HepG2 (cell line): ENCODE measurements around the gene SLC29A2. TPM values are rescaled to one million over a fixed set of nuclear protein-coding genes. Genes with fewer than 3 reads are reported as not detected.

ENCODE experiments used
- ATAC-seq: fragments of 200-7000 bp; cut with Tn5 transposase; 3 replicates; pipeline ENCODE4 v1.9.1; 2020; ENCODE audit warnings: mild to moderate bottlenecking, moderate library complexity
- BruUV-seq: library from RNA; stranded (reverse); fragments of 400-500 nt; replicated peaks from 2 replicates; lab custom pipeline; 2021; lab: Mats Ljungman, UMichigan
- CTCF ChIA-PET: fragments of 300-600 bp; formaldehyde crosslinking; extraction: SDS; loops from one replicate; lab custom pipeline; 2021; ENCODE audit warnings: low total read pairs, inconsistent platforms, low intra/inter-chr PET ratio; lab: Yijun Ruan, JAX
- POLR2A ChIA-PET: fragments of 350-600 bp; sonication (Branson Sonifier 250); formaldehyde crosslinking; loops from one replicate; lab custom pipeline; 2020; ENCODE audit warnings: antibody characterized with exemption, inconsistent platforms; lab: Yijun Ruan, JAX
- DNase-seq: peaks from one replicate; pipeline ENCODE4 v3.0.0-alpha.2; 2015; ENCODE audit warnings: low spot score
- FAIRE-seq: peaks from 3 replicates; lab custom pipeline; 2011; peaks lifted over from hg19 to GRCh38; lab: Jason Lieb, UNC
- H2AFZ ChIP-seq: one replicate; pipeline ENCODE4 v1.6.1; 2011; ENCODE audit warnings: low read length, inconsistent platforms
- H3K27ac ChIP-seq: fragments of 300-600 bp; 3 replicates; pipeline ENCODE4 v1.8.0; 2011; ENCODE audit warnings: mixed run types, mild to moderate bottlenecking, mixed read lengths, low read length, inconsistent platforms; ENCODE audit not compliant: insufficient read depth; ENCODE audit errors: extremely low read length
- H3K27me3 ChIP-seq, 2 experiments: fragments of 200-600 bp in 1 of 2; 2 replicates in 1 of 2; 3 replicates in 1 of 2; pipeline versions ENCODE4 v1.6.0 to v1.8.0; 2011; ENCODE audit warnings: low read length in 2 of 2, mild to moderate bottlenecking in 2 of 2, moderate library complexity in 2 of 2, inconsistent platforms in 1 of 2; ENCODE audit not compliant: insufficient read depth in 2 of 2, control insufficient read depth in 1 of 2
- H3K36me3 ChIP-seq, 2 experiments: fragments of 200-600 bp in 1 of 2; replicated peaks in 1 of 2; 2 replicates in 1 of 2; 3 replicates in 1 of 2; pipeline versions ENCODE4 v1.5.1 to v1.8.0; 2011; ENCODE audit warnings: low read length in 2 of 2, inconsistent platforms in 1 of 2; ENCODE audit not compliant: insufficient read depth in 2 of 2, control insufficient read depth in 1 of 2
- H3K4me1 ChIP-seq: 2 replicates; pipeline ENCODE4 v1.5.1; 2012; ENCODE audit warnings: low read length, inconsistent platforms; ENCODE audit not compliant: insufficient read depth
- H3K4me2 ChIP-seq: 2 replicates; pipeline ENCODE4 v1.6.0; 2011; ENCODE audit warnings: low read depth, low read length, inconsistent platforms
- H3K4me3 ChIP-seq, 3 experiments: fragments of 200-600 bp in 1 of 3; sonication (generic), shearing (Covaris generic) in 1 of 3; replicated peaks in 1 of 3; 2 replicates each; pipeline ENCODE4 v1.5.1; 2011 to 2016; ENCODE audit warnings: low read length in 3 of 3, inconsistent platforms in 2 of 3, low read depth in 2 of 3, mild to moderate bottlenecking in 2 of 3, control low read depth in 1 of 3, mixed read lengths in 1 of 3; ENCODE audit not compliant: insufficient read depth in 1 of 3
- H3K79me2 ChIP-seq: one replicate; pipeline ENCODE4 v1.6.1; 2011; ENCODE audit warnings: low read length, inconsistent platforms; ENCODE audit not compliant: insufficient read depth
- H3K9ac ChIP-seq: 2 replicates; pipeline ENCODE4 v1.6.0; 2011; ENCODE audit warnings: mild to moderate bottlenecking, low read depth, low read length, inconsistent platforms; ENCODE audit not compliant: insufficient read depth
- H3K9me3 ChIP-seq: 2 replicates; pipeline ENCODE4 v1.5.1; 2012; ENCODE audit warnings: mild to moderate bottlenecking, low read length
- H4K20me1 ChIP-seq: 2 replicates; pipeline ENCODE4 v1.6.0; 2011; ENCODE audit warnings: inconsistent platforms, mild to moderate bottlenecking, low read length, moderate library complexity; ENCODE audit not compliant: insufficient read depth
- BORCS8-MEF2B ChIP-seq: sonication (generic); formaldehyde crosslinking; IDR thresholded peaks from 2 replicates; pipeline ENCODE4 v1.8.0; 2022; ENCODE audit warnings: mild to moderate bottlenecking, missing genetic modification reagents
- CENPT ChIP-seq: sonication (generic); formaldehyde crosslinking; IDR thresholded peaks from 2 replicates; pipeline ENCODE4 v1.8.0; 2022; ENCODE audit warnings: low read depth, mild to moderate bottlenecking, moderate library complexity, missing genetic modification reagents
- CERS6 ChIP-seq: sonication (generic); formaldehyde crosslinking; IDR thresholded peaks from 2 replicates; pipeline ENCODE4 v1.5.0; 2020; ENCODE audit warnings: missing genetic modification reagents
- DMTF1 ChIP-seq: sonication (generic); formaldehyde crosslinking; IDR thresholded peaks from 2 replicates; pipeline ENCODE4 v1.4.0; 2020; ENCODE audit warnings: mild to moderate bottlenecking, missing genetic modification reagents
- GATAD1 ChIP-seq: IDR thresholded peaks from 2 replicates; pipeline ENCODE4 v1.6.1; 2016; ENCODE audit warnings: missing genetic modification reagents, missing compliant biosample characterization
- MEIS2 ChIP-seq: sonication (generic); formaldehyde crosslinking; IDR thresholded peaks from 2 replicates; pipeline ENCODE4 v1.9.0; 2021; ENCODE audit warnings: mild to moderate bottlenecking, missing genetic modification reagents
- MTA1 ChIP-seq: sonication (generic); formaldehyde crosslinking; IDR thresholded peaks from 2 replicates; pipeline ENCODE4 v1.4.0; 2020; ENCODE audit warnings: missing genetic modification reagents, mild to moderate bottlenecking, borderline replicate concordance
- NFIC ChIP-seq: IDR thresholded peaks from 2 replicates; pipeline ENCODE4 v1.6.1; 2012; ENCODE audit warnings: mild to moderate bottlenecking, low read length, inconsistent platforms
- WIZ ChIP-seq: sonication (generic); formaldehyde crosslinking; IDR thresholded peaks from 2 replicates; pipeline ENCODE4 v1.5.1; 2020; ENCODE audit warnings: mild to moderate bottlenecking, missing genetic modification reagents
- ZMAT5 ChIP-seq: sonication (generic); formaldehyde crosslinking; IDR thresholded peaks from 2 replicates; pipeline ENCODE4 v1.5.0; 2020; ENCODE audit warnings: mild to moderate bottlenecking, low read depth, missing genetic modification reagents, borderline replicate concordance
- ZNF17 ChIP-seq: sonication (generic); formaldehyde crosslinking; IDR thresholded peaks from 2 replicates; pipeline ENCODE4 v1.5.0; 2020; ENCODE audit warnings: mild to moderate bottlenecking, missing genetic modification reagents
- ZNF280B ChIP-seq: sonication (generic); formaldehyde crosslinking; IDR thresholded peaks from 2 replicates; pipeline ENCODE4 v1.5.0; 2020; ENCODE audit warnings: missing genetic modification reagents, mild to moderate bottlenecking, borderline replicate concordance
- ZNF292 ChIP-seq: sonication (generic); formaldehyde crosslinking; IDR thresholded peaks from 2 replicates; pipeline ENCODE4 v1.8.1; 2022; ENCODE audit warnings: mild to moderate bottlenecking, low read depth, missing genetic modification reagents, borderline replicate concordance
- ZNF337 ChIP-seq: sonication (generic); formaldehyde crosslinking; IDR thresholded peaks from 2 replicates; pipeline ENCODE4 v1.5.1; 2020; ENCODE audit warnings: missing genetic modification reagents, low read depth, mild to moderate bottlenecking, borderline replicate concordance
- ZUFSP ChIP-seq: sonication (generic); formaldehyde crosslinking; IDR thresholded peaks from 2 replicates; pipeline ENCODE4 v1.9.0; 2021; ENCODE audit warnings: missing genetic modification reagents, mild to moderate bottlenecking, borderline replicate concordance
- WGBS: methylation state at CpG from one replicate; pipeline ENCODE4 v1.1.6; 2017; ENCODE audit warnings: low lambda C conversion rate; 5-methylcytosine and 5-hydroxymethylcytosine counted together
- in situ Hi-C: cut with HindIII; loops from 2 replicates; pipeline ENCODE4 v1.10.0; 2017; ENCODE audit warnings: low pct_unique_long_range_greater_than_20kb; ENCODE audit not compliant: extremely low pct_ligation_motif_present
- intact Hi-C: fragments of 100-400 bp; cut with micrococcal nuclease; formaldehyde crosslinking; loops from one replicate; pipeline ENCODE4 v1.10.0; 2022; ENCODE audit not compliant: unreplicated experiment
- polyA plus RNA-seq, 8 experiments: library from polyadenylated mRNA; depleted of rRNA in 3 of 8; stranded (reverse) in 7 of 8; unstranded in 1 of 8; fragments of >200 nt; fragmentation: Illumina TruSeq in 4 of 8; extraction: Trizol in 4 of 8; gene quantifications; 2 replicates each; pipeline versions ENCODE4 v1.2.1 to v1.2.3, GENCODE V29; 2011 to 2016; ENCODE audit warnings: low read depth in 4 of 8, missing spikeins in 1 of 8, mixed read lengths in 1 of 8; ENCODE audit not compliant: insufficient read depth in 1 of 8
- total RNA-seq, 5 experiments: library from RNA; depleted of rRNA; stranded (reverse); fragments of >200 nt; fragmentation: Illumina TruSeq; extraction: Trizol; gene quantifications; 2 replicates each; pipeline ENCODE4 v1.2.3, GENCODE V29; 2016; ENCODE audit warnings: low read depth in 1 of 5

The SLC29A2 gene
- total and polyA plus RNA-seq, 2 of the 13 experiments (the other 11 are each of a cell fraction or from before 2014, with no cell fraction given): 0.63 to 0.66 TPM

- 0 out of 2 replicates have a peak overlapping the region, but pooled peaks have one; percentile 94 for H3K9ac ChIP-seq
- no peak for DNase-seq
- ChIA-PET CTCF (no interaction called here), POLR2A (no interaction called here)
- no peak overlapping the region for H3K27ac ChIP-seq
- H3K27me3 ChIP-seq: no peaks in the 10 kb centered on the region; a peak in 1 of 5 replicates
- H3K36me3 ChIP-seq: peaks cover 19 to 29% of the 10 kb centered on the region in 2 experiments; a peak in 4 of 5 replicates
- no peak overlapping the region for H2AFZ ChIP-seq
- peak overlapping the region; percentile 95; the same call in 1 of the 2 replicates for H3K4me2 ChIP-seq
- WGBS: 97% methylated on average over 8 of the region's 8 CpGs
- in situ Hi-C loops: no loop called here
- no peak for ATAC-seq
- FAIRE-seq: no peak
- H3K4me3 ChIP-seq: no peak overlapping the region; a peak in 1 of 6 replicates
- no peaks in the 10 kb centered on the region for H3K9me3 ChIP-seq
- BruUV-seq: no TSS peak
- intact Hi-C loops: no loop called here
- H4K20me1 ChIP-seq: no peaks in the 10 kb centered on the region
- H3K79me2 ChIP-seq: peaks cover 34% of the 10 kb centered on the region
- no peak for TF ChIP-seq ZNF337
- TF ChIP-seq NFIC: no peak
- no peak for TF ChIP-seq CERS6
- no peak for TF ChIP-seq ZNF292
- TF ChIP-seq MEIS2 (CRISPR knock-in tag): no peak
- TF ChIP-seq ZUFSP (CRISPR knock-in tag): no peak
- no peak for TF ChIP-seq DMTF1 (CRISPR knock-in tag)
- TF ChIP-seq ZMAT5 (CRISPR knock-in tag): no peak
- no peak for TF ChIP-seq WIZ
- no peak for TF ChIP-seq GATAD1
- no peak for TF ChIP-seq ZNF17 (CRISPR knock-in tag)
- no peak for TF ChIP-seq MTA1 (CRISPR knock-in tag)
- no peak for TF ChIP-seq BORCS8-MEF2B (CRISPR knock-in tag)
- TF ChIP-seq ZNF280B (CRISPR knock-in tag): no peak
- no peak for TF ChIP-seq CENPT
- H3K4me1 ChIP-seq: peaks cover 34% of the 10 kb centered on the region
Observed at GRCh38 chr11:66343176-66343575, 28.4 kb downstream of the SLC29A2 start.
